Stromal cell of bone marrow (primary cell): Measurements from ENCODE around the gene BMPER.

ENCODE experiments used
- DNase-seq: peaks from one replicate; pipeline ENCODE4 v3.0.0-alpha.2; 2012; ENCODE audit warnings: low read depth

The BMPER gene

DNA sequence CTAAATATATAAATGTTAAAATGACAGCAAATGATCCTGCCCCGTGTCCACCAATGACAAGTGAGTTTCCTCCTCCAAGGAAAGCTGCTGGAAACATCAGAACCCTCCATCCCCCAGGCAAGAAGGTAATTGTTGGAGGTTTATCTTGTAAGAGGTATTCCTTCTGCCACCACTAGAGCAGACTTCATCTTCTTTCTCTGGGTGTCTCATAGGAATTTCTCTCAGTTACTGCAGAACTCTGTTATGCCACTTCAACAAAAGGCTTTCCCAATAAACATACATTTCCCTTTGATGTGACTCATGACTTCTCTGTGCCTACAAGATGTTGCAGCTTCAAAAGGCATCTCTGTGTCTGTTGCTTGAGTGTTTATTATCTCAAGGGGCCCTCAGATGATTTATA lies 279.1 kb downstream of the BMPER start:
- no peak for DNase-seq

DNA sequence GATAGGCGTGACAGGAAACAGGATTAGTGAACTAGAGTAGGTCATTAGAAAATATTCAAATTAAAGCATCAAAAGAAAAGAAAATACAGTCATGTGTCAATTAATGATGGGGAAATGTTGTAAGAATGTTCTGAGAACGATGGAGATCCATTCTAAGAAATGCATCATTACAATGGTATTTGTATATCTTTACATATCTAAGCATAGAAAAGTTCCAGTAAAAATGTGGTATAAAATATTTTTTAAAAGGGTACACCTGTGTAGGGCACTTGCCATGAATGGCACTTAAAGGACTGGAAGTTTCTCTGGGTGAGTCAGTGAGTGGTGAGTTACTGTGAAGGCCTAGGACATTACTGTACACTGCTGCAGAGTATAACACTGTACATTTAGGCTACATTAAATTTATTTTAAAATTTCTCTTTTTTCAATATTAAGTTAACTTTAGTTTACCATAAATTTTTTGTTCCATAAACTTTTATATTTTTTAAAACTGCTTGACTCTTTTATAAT lies 282.5 kb downstream of the BMPER start:
- no peak for DNase-seq

DNA sequence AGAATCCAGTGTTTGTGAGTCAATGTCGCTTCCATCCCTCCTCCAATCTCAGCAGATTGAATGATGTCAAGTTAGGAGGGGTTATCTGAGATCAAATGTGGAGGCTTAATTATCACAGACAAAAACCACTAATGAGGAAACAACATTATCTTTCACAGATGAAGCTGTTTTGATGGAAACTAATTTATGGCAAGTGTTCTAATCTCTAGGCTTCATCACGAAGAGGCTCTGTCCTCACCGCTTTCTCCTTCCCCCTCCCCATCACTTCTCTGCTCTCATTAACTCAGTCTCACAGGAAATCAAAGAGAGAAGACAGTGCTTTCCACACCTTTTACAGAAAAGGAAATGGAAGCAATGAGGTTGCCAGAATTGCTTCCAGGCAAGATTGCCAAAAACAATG lies 283.7 kb downstream of the BMPER start:
- DNase-seq, result no peak

DNA sequence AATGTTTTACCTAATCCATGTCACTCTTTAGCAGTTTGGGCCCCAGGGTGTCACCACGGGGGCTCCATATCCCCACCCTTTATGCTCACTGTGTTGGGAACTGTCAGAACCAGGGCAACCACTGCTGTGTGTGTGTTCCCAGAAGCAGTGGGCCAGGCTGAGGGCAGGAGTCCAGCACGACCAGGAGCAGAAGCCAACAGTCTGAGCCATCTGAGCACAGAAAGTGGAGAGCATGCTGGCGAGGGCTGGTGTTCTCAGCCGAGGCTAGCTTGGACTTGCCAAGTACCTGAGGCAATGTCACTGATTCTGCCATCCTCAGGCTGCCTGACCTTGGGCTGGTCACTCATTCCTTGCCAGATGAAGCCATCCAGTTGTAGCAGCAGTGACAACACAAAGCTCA lies 285.0 kb downstream of the BMPER start:
- no peak for DNase-seq

DNA sequence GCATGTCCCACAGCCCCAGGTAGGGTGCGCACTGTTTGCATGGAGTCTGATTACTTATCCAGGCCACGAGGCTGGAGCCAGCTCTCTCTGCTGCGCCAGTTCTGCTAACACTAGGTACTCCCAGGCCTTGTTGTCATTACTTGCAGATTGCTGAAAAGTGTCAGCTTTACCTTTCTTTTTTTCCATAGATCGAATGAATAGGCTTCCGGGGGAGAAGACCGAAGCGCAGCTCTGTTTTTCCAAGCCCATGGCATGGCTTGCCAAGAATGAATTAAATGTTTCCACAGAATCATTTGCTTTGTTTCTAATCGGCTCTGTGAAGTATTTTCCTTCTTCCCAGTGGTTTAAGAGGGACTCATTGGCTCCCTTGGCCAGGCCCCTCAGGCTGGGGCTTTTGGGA lies 285.8 kb downstream of the BMPER start:
- DNase-seq, result no peak

DNA sequence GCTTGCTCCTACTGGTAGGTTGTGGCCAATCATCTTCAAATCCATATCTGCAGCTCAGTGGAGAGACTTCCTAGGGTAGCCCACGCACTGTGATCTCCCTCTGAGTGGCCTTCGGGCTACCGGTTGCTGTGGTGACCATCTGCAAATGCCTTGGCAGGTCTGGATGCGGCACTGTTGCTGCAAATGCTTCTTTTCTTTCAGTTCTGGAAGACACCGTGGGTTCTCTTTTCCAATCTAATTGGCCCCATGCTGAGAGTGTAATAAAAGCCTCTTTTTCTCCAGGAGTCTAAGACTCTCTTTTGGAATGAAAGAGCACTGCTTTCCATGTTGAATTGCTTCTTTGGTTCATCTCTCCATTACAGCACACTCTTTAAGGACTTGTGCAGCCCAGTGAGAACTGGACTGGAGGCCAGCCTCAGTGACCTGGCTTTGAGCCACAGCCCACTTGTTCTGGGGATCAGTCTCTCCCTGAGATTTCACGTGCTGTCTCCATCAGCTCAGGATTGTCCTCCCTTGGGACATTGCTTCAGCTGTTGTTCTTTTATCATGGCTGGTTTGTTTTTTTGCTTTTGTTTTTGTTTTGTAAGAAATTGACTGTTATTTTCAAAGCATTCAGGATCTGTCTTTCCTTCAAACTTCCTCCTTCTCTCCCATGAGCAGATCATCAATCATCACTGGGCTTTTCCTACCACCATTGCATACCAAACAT lies 286.6 kb downstream of the BMPER start:
- no peak for DNase-seq

DNA sequence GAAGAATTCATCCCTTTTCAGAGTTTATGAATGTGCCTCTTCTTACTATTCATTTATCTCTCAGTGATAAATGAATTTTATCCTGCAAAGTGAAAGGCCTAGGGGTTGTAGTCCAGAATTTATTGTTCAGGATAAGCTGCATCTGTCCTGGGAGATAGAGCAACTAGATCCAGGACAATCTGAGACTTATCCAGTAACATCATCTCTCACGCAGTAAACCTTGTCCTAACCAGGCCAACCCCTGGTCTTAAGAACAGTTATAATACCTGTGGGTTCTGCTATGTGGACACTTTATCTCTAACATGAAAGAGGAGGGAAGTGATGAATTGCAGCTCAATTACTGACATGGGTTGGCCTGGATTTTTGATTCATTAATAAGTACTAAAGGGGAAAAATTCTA lies 287.6 kb downstream of the BMPER start:
- DNase-seq, result no peak

DNA sequence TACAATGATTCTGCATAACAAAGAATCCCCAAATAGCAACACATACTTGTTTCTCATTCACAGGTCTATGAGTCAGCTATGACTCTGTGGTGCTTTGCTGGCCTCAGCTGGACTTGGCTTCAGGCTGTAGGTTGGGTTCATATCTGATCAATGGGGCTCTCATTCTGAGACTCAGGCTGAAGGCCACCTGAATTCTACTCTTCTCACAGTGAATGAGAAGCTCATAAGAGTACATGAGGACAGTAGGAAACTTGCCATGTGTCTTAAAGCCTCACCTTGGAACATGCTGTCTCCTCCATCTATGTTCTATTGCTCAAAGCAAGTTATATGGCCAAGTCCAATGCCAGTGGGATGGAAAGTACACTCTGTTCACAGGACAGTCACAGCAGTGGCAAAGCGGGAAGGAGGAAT lies 292.9 kb downstream of the BMPER start:
- DNase-seq, result no peak
